Esophagus squamous epithelium (tissue), 5 donors: ENCODE results near the gene ANXA7. TPM values are rescaled to one million over a fixed set of nuclear protein-coding genes. Genes with fewer than 3 reads are reported as not detected.

Experiments
- DNase-seq: peaks from one replicate; lab custom pipeline; 2025; lab: John Stamatoyannopoulos, UW
- H3K27ac ChIP-seq, 4 donors: fragments of 200-600 bp; sonication (generic); one replicate each; pipeline ENCODE4 v1.5.1; 2016 to 2019; ENCODE audit warnings: mild to moderate bottlenecking in 1 of 4
- H3K27me3 ChIP-seq, 4 donors: fragments of 200-600 bp; sonication (generic); 1 replicate in 3 of 4; 2 replicates in 1 of 4; pipeline versions ENCODE4 v1.5.1 to v1.6.0; 2017 to 2021; ENCODE audit warnings: antibody characterized with exemption in 1 of 4
- H3K36me3 ChIP-seq, 3 donors: fragments of 200-600 bp; sonication (generic); one replicate each; pipeline ENCODE4 v1.5.1; 2016 to 2019
- H3K4me1 ChIP-seq, 3 donors: fragments of 200-600 bp; sonication (generic); one replicate each; pipeline ENCODE4 v1.5.1; 2017 to 2019
- H3K4me3 ChIP-seq, 4 donors: fragments of 200-600 bp; sonication (generic); 1 replicate in 3 of 4; 2 replicates in 1 of 4; pipeline ENCODE4 v1.5.1; 2016 to 2019; ENCODE audit warnings: mild to moderate bottlenecking in 2 of 4, moderate library complexity in 1 of 4
- H3K9me3 ChIP-seq, 3 donors: fragments of 200-600 bp; sonication (generic); one replicate each; pipeline ENCODE4 v1.5.1; 2016 to 2019
- POLR2A ChIP-seq, 4 donors: fragments of 450-650 bp; IDR thresholded peaks; one replicate each; pipeline ENCODE4 v1.6.1; 2017; ENCODE audit warnings: antibody characterized with exemption in 4 of 4, mild to moderate bottlenecking in 4 of 4, moderate library complexity in 3 of 4
- WGBS, 2 donors: methylation state at CpG; one replicate each; pipeline ENCODE4 v1.1.5; 2018; 5-methylcytosine and 5-hydroxymethylcytosine counted together
- intact Hi-C: fragments of 100-400 bp; cut with DNase I; formaldehyde crosslinking; loops from one replicate; pipeline ENCODE4 v1.15.0; 2022
- total RNA-seq, 4 donors: library from RNA; depleted of rRNA; stranded (reverse); fragments of >200 nt; gene quantifications; one replicate each; pipeline ENCODE4 v1.1.0, GENCODE V29; 2016
- TF ChIP-seq, protein P1 (sequence below), 6 experiments: fragments of 450-650 bp in 4 of 6; fragments of 200-600 bp in 2 of 6; sonication (generic) in 2 of 6; IDR thresholded peaks; one replicate each; pipeline ENCODE4 v1.5.1; 2016 to 2019; ENCODE audit warnings: antibody characterized with exemption in 6 of 6, mild to moderate bottlenecking in 4 of 6, moderate library complexity in 4 of 6
- donor health status: DM: yes; HTN: yes; CAD: no.

Gene ANXA7
- total RNA-seq, result 100 to 1,000 TPM in 3 of 4 donors, 10 to 100 TPM in 1; 95.8 to 130 (median 108) TPM

DNA sequence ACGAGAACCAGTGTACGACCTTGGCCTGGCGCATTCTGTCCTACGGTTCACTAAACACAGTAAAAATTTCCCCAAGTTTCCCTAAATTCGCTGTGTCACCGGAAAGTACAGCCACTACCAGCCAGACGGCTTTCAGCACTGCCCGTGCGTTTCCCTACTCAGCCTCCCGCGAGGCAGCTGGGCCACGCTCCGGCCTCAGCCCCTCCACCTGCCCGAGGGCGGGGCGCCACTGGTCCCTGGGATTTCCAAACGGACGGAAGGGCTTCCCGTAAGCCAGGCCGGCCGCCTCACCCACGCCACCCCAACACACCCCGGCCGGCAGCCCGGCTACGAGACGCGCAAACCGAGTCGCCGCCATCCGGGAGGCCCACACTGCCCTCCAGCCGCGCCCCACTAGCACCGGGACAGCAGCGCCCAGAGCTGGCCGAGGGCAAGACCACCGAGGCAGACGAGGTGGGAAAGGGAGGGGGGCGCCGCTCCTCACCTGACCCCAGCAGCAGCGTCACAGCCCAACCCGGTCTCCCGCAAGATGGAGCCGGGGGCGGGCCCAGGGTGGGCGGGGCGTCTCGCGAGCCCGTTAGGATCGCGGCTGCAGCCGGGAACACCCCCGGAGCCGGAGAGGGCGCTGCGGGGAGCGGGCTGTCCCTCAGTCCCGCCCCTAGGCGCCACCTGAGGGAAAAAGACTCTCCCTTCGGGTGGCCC, at the start of gene ANXA7:
Gene ANXA7, minus strand, starts transcription at position 531 of the 702 bp plus-strand sequence. CDS start 13,202 bp downstream, outside the sequence.
- peaks cover 12 to 60% (median 18%) of the 10 kb centered on the region in 3 donors for H3K4me1 ChIP-seq
- H3K27me3 ChIP-seq, result no peaks in the 10 kb centered on the region
- H3K4me3 ChIP-seq, result peak within 1 kb of the TSS; percentile 76 to 97 (median 95)
- DNase-seq, result peak; percentile 58
- H3K9me3 ChIP-seq, result no peaks in the 10 kb centered on the region
- peak within 1 kb of the TSS; percentile 94 to 99 (median 96) for H3K27ac ChIP-seq
- 0% methylated on average over 8 to 11 of the region's 62 CpGs for WGBS, 2 donors
- H3K36me3 ChIP-seq, result no peaks in the 10 kb centered on the region
- intact Hi-C loops, result no loop called here
- TF ChIP-seq, protein P1, sequence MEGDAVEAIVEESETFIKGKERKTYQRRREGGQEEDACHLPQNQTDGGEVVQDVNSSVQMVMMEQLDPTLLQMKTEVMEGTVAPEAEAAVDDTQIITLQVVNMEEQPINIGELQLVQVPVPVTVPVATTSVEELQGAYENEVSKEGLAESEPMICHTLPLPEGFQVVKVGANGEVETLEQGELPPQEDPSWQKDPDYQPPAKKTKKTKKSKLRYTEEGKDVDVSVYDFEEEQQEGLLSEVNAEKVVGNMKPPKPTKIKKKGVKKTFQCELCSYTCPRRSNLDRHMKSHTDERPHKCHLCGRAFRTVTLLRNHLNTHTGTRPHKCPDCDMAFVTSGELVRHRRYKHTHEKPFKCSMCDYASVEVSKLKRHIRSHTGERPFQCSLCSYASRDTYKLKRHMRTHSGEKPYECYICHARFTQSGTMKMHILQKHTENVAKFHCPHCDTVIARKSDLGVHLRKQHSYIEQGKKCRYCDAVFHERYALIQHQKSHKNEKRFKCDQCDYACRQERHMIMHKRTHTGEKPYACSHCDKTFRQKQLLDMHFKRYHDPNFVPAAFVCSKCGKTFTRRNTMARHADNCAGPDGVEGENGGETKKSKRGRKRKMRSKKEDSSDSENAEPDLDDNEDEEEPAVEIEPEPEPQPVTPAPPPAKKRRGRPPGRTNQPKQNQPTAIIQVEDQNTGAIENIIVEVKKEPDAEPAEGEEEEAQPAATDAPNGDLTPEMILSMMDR (IDR thresholded peaks at IDR 0.05), result peak in 5 of 6 experiments; percentile 15 to 32 (median 31)
- peak in 3 of 4 donors; percentile 42 to 86 (median 61) for TF ChIP-seq POLR2A (IDR thresholded peaks at IDR 0.05)

DNA sequence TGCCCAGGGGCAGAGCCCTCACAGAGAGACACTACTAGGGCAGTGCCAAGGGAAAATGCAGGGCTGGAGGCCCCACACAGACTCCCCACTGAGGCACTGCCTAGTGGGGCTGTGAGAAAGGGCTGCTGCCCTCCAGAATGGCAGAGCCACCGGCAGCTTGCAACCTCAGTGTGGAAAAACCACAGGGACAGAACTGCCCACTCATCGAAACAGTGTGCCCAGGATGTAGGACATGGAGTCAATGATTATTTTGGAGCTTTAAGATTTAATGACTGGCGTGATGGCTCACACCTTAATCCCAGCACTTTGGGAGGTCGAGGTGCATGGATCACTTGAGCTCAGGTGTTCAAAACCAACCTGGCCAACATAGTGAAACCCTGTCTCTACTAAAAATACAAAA, 47.0 kb upstream of the ANXA7 start:
- no peaks in the 10 kb centered on the region for H3K9me3 ChIP-seq
- peaks cover 0 to 75% (median 2%) of the 10 kb centered on the region in 3 donors for H3K36me3 ChIP-seq
- H3K4me3 ChIP-seq, result no peak overlapping the region
- DNase-seq, result no peak
- H3K27me3 ChIP-seq, result no peaks in the 10 kb centered on the region
- no peaks in the 10 kb centered on the region for H3K4me1 ChIP-seq
- H3K27ac ChIP-seq, result no peak overlapping the region
- 95 to 100% methylated on average over 4 of the region's 4 CpGs for WGBS, 2 donors
- TF ChIP-seq, protein P1 (IDR thresholded peaks at IDR 0.05), result no peak
- no peak for TF ChIP-seq POLR2A (IDR thresholded peaks at IDR 0.05)
- intact Hi-C loops, result no loop called here

DNA sequence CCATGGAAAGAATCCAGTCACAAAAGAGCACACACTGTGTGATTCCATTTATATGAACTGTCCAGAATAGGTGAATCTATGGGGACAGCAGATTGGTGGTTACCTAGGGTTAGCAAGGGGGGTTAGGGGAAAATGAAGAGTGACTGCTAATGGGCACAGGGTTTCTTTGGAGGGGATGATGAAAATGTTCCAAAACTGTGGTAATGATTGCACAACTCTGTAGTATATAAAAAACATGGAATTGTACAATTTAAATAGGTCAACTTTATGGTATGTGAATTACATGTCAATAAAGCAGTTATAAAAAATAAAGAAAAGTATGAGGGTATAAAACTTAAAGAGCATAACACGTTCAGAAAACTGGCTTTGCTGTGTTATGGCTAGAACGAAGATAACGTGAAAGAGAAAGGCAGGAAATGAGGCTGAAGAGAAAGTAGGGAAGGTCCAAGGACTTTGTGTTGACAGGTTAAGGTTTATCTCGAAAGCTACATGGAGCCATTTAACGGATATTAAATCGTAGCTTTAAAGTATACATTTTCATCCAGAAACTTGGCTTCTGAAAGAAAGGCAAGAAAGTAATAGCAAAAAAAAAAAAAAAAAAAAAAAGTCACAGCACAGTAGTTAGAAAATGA, 45.9 kb upstream of the ANXA7 start:
- no peak overlapping the region for H3K4me3 ChIP-seq
- H3K27me3 ChIP-seq, result no peaks in the 10 kb centered on the region
- H3K4me1 ChIP-seq, result no peaks in the 10 kb centered on the region
- H3K9me3 ChIP-seq, result no peaks in the 10 kb centered on the region
- TF ChIP-seq POLR2A (IDR thresholded peaks at IDR 0.05), result no peak
- TF ChIP-seq, protein P1 (IDR thresholded peaks at IDR 0.05), result no peak
- no peak overlapping the region for H3K27ac ChIP-seq
- 88 to 90% methylated on average over 6 of the region's 6 CpGs for WGBS, 2 donors
- peaks cover 0 to 64% (median 0%) of the 10 kb centered on the region in 3 donors for H3K36me3 ChIP-seq
- intact Hi-C loops, result no loop called here
- DNase-seq, result no peak

DNA sequence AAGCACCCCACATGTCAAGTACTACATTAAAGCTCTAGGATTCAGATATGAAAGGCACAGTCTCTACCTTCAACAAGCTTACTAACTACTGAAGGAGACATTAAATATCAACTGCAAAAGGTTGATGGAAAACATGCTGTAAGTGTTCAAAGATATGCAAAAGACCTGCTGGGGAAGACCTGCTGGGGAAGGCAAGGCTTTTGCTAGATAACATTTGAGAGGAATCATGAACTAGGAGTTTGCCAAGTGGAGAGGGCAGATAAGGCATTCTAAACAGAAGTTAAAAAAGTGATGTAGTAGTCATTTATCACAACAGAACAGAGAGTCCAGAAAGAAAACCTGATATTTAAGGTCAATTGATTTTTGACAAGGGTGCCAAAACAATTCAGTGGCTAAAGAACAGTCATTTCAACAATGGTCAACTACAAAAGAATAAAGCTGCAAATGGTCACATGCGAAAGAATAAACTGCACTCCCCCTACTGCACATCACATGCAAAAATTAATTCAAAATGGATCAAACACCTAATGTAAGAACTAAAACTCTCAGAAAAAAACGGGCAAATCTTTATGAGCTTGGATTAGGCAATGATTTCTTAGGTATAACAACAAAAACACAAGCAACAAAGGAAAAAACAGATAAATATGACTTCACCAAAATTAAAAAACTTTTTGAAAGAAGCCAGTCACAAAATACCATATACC, 42.5 kb upstream of the ANXA7 start:
- WGBS, 2 donors, result 86 to 91% methylated on average over 2 of the region's 2 CpGs
- Histone ChIP-seq H3K27me3 (no peaks in the 10 kb centered on the region), H3K4me3 (no peak overlapping the region), H3K4me1 (no peaks in the 10 kb centered on the region), H3K27ac (no peak overlapping the region), H3K36me3 (peaks cover 0 to 61% (median 0%) of the 10 kb centered on the region in 3 donors), H3K9me3 (no peaks in the 10 kb centered on the region)
- TF ChIP-seq POLR2A (IDR thresholded peaks at IDR 0.05), result no peak
- TF ChIP-seq, protein P1 (IDR thresholded peaks at IDR 0.05), result no peak
- DNase-seq, result no peak
- intact Hi-C loops, result no loop called here
